ENCODE data around the gene THAP11.

The THAP11 gene

GRCh38 chr16:67892375-67892774, 50.3 kb downstream of the THAP11 start:
- H3K79me2 ChIP-seq (ENCODE audit: insufficient read depth, low read length) = peaks cover 37% of the 10 kb centered on the region
- no peaks in the 10 kb centered on the region for H3K36me3 ChIP-seq (ENCODE audit: insufficient read depth, low read length)
- peak overlapping the region; percentile 71 for H3K9ac ChIP-seq (ENCODE audit: low read depth, low read length, poor library complexity, severe bottlenecking)
- no peaks in the 10 kb centered on the region for H3F3A ChIP-seq (ENCODE audit: low read depth)
- peak overlapping the region; percentile 76 for H2AFZ ChIP-seq (ENCODE audit: low read length)
- no peaks in the 10 kb centered on the region for H4K20me1 ChIP-seq (ENCODE audit: insufficient read depth, low read length, poor library complexity, severe bottlenecking)
- peak overlapping the region; percentile 85 for H3K4me3 ChIP-seq (ENCODE audit: low read length, poor library complexity, severe bottlenecking)
- no peaks in the 10 kb centered on the region for H3K9me2 ChIP-seq (replicated peaks; ENCODE audit: low read depth, low read length)
- H3K4me2 ChIP-seq (ENCODE audit: low read depth, low read length, poor library complexity, severe bottlenecking) = peak overlapping the region; percentile 80
- H3K27me3 ChIP-seq (ENCODE audit: insufficient read depth, low read length, poor library complexity, severe bottlenecking) = no peaks in the 10 kb centered on the region
- peaks cover 23% of the 10 kb centered on the region for H3K4me1 ChIP-seq (ENCODE audit: insufficient read depth, low read length, poor library complexity, severe bottlenecking)
- H3K9me3 ChIP-seq (ENCODE audit: insufficient read depth, low read depth, low read length) = no peaks in the 10 kb centered on the region
- TF ChIP-seq EZH2phosphoT487 (IDR thresholded peaks at IDR 0.05; ENCODE audit: borderline replicate concordance) (no peak), CTCF (conservative IDR thresholded peaks at IDR 0.05; ENCODE audit: low read length) (no peak)

- peak within 1 kb of the TSS; percentile 76 for H2AFZ ChIP-seq (ENCODE audit: low read length)
- H3K4me3 ChIP-seq (ENCODE audit: low read length, poor library complexity, severe bottlenecking) = peak within 1 kb of the TSS; percentile 85
- no peaks in the 10 kb centered on the region for H3F3A ChIP-seq (ENCODE audit: low read depth)
- H3K4me1 ChIP-seq (ENCODE audit: insufficient read depth, low read length, poor library complexity, severe bottlenecking) = peaks cover 23% of the 10 kb centered on the region
- H4K20me1 ChIP-seq (ENCODE audit: insufficient read depth, low read length, poor library complexity, severe bottlenecking) = no peaks in the 10 kb centered on the region
- H3K9me3 ChIP-seq (ENCODE audit: insufficient read depth, low read depth, low read length) = no peaks in the 10 kb centered on the region
- peak within 1 kb of the TSS; percentile 97 for H3K4me2 ChIP-seq (ENCODE audit: low read depth, low read length, poor library complexity, severe bottlenecking)
- H3K36me3 ChIP-seq (ENCODE audit: insufficient read depth, low read length) = no peaks in the 10 kb centered on the region
- H3K27me3 ChIP-seq (ENCODE audit: insufficient read depth, low read length, poor library complexity, severe bottlenecking) = no peaks in the 10 kb centered on the region
- H3K9ac ChIP-seq (ENCODE audit: low read depth, low read length, poor library complexity, severe bottlenecking) = peak within 1 kb of the TSS; percentile 94
- no peaks in the 10 kb centered on the region for H3K9me2 ChIP-seq (replicated peaks; ENCODE audit: low read depth, low read length)
- TF ChIP-seq EZH2phosphoT487 (IDR thresholded peaks at IDR 0.05; ENCODE audit: borderline replicate concordance) (no peak), CTCF (conservative IDR thresholded peaks at IDR 0.05; ENCODE audit: low read length) (no peak)
- peaks cover 39% of the 10 kb centered on the region for H3K79me2 ChIP-seq (ENCODE audit: insufficient read depth, low read length)
Observed at GRCh38 chr16:67892899-67893742, 51.0 kb downstream of the THAP11 start, which contains the start of gene PSKH1. Gene PSKH1 (plus strand): TSS chr16:67893254. CDS start chr16:67908750, 15,496 bp downstream.

Measured in Loucy (cell line).